ENCODE measurements around the gene POLH. TPM values are rescaled to one million over a fixed set of nuclear protein-coding genes. Genes with fewer than 3 reads are reported as not detected.
A peak's percentile ranks its signal among the peaks of the same experiment; 100 is the strongest.

POLH gene
- total and polyA plus RNA-seq, 9 of the 15 experiments (the other 6 are each of a cell fraction or from before 2014, with no cell fraction given), result 5.8 to 31.6 (median 20.6) TPM

DNA sequence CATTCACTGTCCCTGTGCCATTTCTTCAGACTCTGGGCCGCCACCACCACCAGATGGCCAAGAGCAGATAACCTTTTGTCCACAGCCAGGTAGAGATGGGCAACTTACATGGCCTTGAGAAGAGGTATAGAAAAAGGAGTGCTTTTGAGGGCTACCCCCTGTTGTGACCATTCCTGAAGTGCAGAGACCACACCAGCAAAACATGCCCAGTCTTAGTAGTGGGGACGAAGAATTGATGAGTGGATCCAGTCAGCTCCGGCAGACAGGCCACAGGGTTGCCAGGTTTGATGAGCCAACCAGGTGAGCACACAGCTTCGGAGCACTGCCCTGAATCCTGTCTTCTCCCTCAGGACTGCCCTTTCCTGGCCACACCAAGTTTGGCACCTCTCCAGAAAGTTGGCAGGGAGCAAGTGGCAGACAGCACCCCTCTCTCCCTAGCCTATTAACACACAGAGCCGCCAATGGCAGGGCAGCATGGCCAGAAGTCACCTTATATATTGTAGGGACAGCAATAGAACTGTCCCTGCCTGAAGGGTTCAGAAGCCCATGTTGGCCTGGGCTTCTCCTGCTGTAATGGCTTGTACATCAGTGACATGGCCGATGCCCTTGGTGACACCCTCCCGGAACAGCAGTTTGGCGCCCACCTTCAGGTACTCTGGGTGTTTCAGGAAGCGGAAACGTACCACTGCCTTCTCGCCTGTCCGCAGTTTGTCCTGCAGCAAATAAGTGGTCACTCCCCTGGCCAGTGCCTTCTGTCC is 45.3 kb downstream of the POLH start:
- H3K9me1 ChIP-seq (ENCODE audit: control insufficient read depth, insufficient read depth, low read length), result peaks cover 11% of the 10 kb centered on the region
- ChIA-PET CTCF (ENCODE audit: low intra/inter-chr PET ratio) (no interaction called here), POLR2A (interaction anchor here (0.6 to 6.2 kb wide), 6 partner anchors 8 to 81 kb away, joined by 3 to 53 read pairs (median 5); no protein-coding TSS in a partner anchor)
- H3K9ac ChIP-seq (ENCODE audit: insufficient read depth in 1 of 2, low read depth in 2 of 2, low read length in 2 of 2), result peak overlapping the region in 1 of 2 experiments; percentile 42; a peak in 2 of 4 replicates
- no peaks in the 10 kb centered on the region for H3K27me3 ChIP-seq (ENCODE audit: control insufficient read depth in 2 of 2, insufficient read depth in 2 of 2, low read length in 2 of 2)
- FAIRE-seq, result no peak
- no peak overlapping the region for H2AFZ ChIP-seq (ENCODE audit: low read depth, low read length)
- peaks cover 77% of the 10 kb centered on the region for H3K36me3 ChIP-seq (ENCODE audit: control insufficient read depth, insufficient read depth, low read length)
- BruUV-seq (replicated peaks), result no TSS peak
- H4K20me1 ChIP-seq (replicated peaks; ENCODE audit: control insufficient read depth, insufficient read depth, low read length), result 0 out of 2 replicates have a peak, but pooled peaks cover 7% of the 10 kb centered on the region
- WGBS (ENCODE audit: insufficient coverage, low coverage, missing lambda C conversion rate), result 92% methylated on average over 12 of the region's 12 CpGs
- in situ Hi-C loops (cut with MboI) (no loop called here), intact Hi-C loops (cut with micrococcal nuclease) (no loop called here)
- no peak overlapping the region for H3K4me2 ChIP-seq (ENCODE audit: insufficient read depth, low read length)
- H3K79me2 ChIP-seq (ENCODE audit: control insufficient read depth, insufficient read depth, low read length), result peaks cover 26% of the 10 kb centered on the region
- H3K4me1 ChIP-seq (replicated peaks in 1 of 2; ENCODE audit: control insufficient read depth in 2 of 2, insufficient read depth in 2 of 2, low read length in 2 of 2), result peaks cover 15% of the 10 kb centered on the region in 2 experiments
- no peak for ATAC-seq
- no peak for DNase-seq (ENCODE audit: extremely low read depth in 1 of 4, low spot score in 3 of 4)
- no peaks in the 10 kb centered on the region for H3K9me3 ChIP-seq (replicated peaks; ENCODE audit: control insufficient read depth, insufficient read depth, low read depth, low read length)
- no peak overlapping the region for H3K4me3 ChIP-seq
- no peak overlapping the region for H3K27ac ChIP-seq (ENCODE audit: extremely low read depth, low read depth, low read length)
- TF ChIP-seq, protein P1, sequence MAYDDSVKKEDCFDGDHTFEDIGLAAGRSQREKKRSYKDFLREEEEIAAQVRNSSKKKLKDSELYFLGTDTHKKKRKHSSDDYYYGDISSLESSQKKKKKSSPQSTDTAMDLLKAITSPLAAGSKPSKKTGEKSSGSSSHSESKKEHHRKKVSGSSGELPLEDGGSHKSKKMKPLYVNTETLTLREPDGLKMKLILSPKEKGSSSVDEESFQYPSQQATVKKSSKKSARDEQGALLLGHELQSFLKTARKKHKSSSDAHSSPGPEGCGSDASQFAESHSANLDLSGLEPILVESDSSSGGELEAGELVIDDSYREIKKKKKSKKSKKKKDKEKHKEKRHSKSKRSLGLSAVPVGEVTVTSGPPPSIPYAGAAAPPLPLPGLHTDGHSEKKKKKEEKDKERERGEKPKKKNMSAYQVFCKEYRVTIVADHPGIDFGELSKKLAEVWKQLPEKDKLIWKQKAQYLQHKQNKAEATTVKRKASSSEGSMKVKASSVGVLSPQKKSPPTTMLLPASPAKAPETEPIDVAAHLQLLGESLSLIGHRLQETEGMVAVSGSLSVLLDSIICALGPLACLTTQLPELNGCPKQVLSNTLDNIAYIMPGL (CRISPR knock-in tag; IDR thresholded peaks at IDR 0.05), result no peak
- 0 out of 2 replicates have a peak, but pooled peaks have one; percentile 48 for TF ChIP-seq POLR2A (conservative IDR thresholded peaks at IDR 0.05)
- TF ChIP-seq SMARCA5 (IDR thresholded peaks at IDR 0.05), result no peak
- peak; percentile 80 for TF ChIP-seq RBFOX2 (IDR thresholded peaks at IDR 0.05; ENCODE audit: low read depth, low read length)
- TF ChIP-seq POLR2G (IDR thresholded peaks at IDR 0.05; ENCODE audit: low read depth, low read length), result peak; percentile 57; the same call in 1 of the 2 replicates
- no peak for TF ChIP-seq CAMTA2 (CRISPR knock-in tag; conservative IDR thresholded peaks at IDR 0.05)
- no peak for TF ChIP-seq TEAD2 (tag; IDR thresholded peaks at IDR 0.05)
- no peak for TF ChIP-seq JUN (IDR thresholded peaks at IDR 0.05; ENCODE audit: borderline replicate concordance, low read depth, low read length)
- 0 out of 2 replicates have a peak, but pooled peaks have one; percentile 21 for TF ChIP-seq JUN (CRISPR knock-in tag; IDR thresholded peaks at IDR 0.05; ENCODE audit: borderline replicate concordance)
- no peak for TF ChIP-seq RFX1 (IDR thresholded peaks at IDR 0.05)
- TF ChIP-seq NFIC (IDR thresholded peaks at IDR 0.05), result peak; percentile 73
- no peak for TF ChIP-seq HDAC1 (IDR thresholded peaks at IDR 0.05)
- TF ChIP-seq POLR2B (IDR thresholded peaks at IDR 0.05; ENCODE audit: low read depth, partially characterized antibody), result peak; percentile 31
- TF ChIP-seq ZZZ3 (IDR thresholded peaks at IDR 0.05), result no peak
- no peak for TF ChIP-seq PTTG1 (tag; IDR thresholded peaks at IDR 0.05; ENCODE audit: low read depth)
- TF ChIP-seq SAP30 (IDR thresholded peaks at IDR 0.05; ENCODE audit: borderline replicate concordance, insufficient read depth, low read depth, low read length, poor library complexity, severe bottlenecking), result no peak
- TF ChIP-seq, protein P2, sequence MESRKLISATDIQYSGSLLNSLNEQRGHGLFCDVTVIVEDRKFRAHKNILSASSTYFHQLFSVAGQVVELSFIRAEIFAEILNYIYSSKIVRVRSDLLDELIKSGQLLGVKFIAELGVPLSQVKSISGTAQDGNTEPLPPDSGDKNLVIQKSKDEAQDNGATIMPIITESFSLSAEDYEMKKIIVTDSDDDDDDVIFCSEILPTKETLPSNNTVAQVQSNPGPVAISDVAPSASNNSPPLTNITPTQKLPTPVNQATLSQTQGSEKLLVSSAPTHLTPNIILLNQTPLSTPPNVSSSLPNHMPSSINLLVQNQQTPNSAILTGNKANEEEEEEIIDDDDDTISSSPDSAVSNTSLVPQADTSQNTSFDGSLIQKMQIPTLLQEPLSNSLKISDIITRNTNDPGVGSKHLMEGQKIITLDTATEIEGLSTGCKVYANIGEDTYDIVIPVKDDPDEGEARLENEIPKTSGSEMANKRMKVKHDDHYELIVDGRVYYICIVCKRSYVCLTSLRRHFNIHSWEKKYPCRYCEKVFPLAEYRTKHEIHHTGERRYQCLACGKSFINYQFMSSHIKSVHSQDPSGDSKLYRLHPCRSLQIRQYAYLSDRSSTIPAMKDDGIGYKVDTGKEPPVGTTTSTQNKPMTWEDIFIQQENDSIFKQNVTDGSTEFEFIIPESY (CRISPR knock-in tag; IDR thresholded peaks at IDR 0.05), result peak; percentile 65
- no peak for TF ChIP-seq ZNF785 (CRISPR knock-in tag; IDR thresholded peaks at IDR 0.05)
- TF ChIP-seq, protein P3, sequence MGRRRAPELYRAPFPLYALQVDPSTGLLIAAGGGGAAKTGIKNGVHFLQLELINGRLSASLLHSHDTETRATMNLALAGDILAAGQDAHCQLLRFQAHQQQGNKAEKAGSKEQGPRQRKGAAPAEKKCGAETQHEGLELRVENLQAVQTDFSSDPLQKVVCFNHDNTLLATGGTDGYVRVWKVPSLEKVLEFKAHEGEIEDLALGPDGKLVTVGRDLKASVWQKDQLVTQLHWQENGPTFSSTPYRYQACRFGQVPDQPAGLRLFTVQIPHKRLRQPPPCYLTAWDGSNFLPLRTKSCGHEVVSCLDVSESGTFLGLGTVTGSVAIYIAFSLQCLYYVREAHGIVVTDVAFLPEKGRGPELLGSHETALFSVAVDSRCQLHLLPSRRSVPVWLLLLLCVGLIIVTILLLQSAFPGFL (CRISPR knock-in tag; IDR thresholded peaks at IDR 0.05), result no peak
